ENCODE measurements around the gene NHERF1.

The NHERF1 gene

DNA sequence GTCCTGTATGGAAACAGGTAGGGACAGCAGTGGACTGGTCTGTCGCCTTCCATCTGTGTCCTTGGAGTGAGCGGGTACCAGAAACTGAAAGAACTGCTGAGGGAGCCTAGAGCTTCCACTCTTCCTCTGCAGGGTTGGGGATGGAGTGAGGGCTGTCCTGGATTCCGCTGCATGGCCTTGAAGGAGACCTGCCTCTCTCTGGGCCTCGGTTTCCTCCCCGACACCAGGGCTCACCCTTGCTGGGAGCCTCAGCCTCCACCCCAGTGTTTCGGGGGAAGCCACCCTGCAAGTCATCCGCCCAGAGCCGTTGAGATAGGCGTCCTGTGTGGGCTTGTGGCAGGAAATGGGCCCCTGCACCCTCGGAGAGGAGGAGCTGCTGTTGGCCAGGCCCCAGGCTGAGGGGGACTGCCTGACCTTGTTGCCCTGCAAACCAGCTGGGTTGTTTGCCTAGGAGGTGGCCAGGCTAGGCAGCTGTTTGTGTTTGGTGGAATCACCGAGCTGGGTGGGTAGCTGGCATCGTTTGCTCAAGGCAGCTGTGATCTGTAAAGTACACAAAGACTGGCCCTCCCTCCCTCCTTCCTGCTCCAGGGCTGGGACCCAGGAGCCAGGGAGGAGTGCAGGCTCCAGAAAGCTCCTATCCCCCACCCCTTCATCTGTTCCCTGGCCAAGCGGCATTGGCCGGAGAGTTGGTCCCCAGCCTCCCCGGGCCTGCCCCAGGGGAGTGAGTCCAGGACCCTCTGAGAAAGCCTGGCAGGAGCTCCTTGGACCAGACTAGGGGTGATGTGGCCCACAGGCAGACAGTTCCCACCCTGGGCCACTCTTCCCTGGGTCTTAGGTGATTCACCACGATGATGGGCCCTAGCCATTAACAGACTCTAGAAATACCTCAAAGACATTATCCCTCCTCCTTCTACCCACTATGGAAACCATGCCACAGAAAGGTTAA, 10.1 kb upstream of the NHERF1 start:
- no peaks in the 10 kb centered on the region for H3K27me3 Mint-ChIP-seq
- no peaks in the 10 kb centered on the region for H3K9me3 Mint-ChIP-seq
- H3K4me3 Mint-ChIP-seq, result peak overlapping the region; percentile 86
- peak; percentile 7 for ATAC-seq (ENCODE audit: low read depth)
- DNase-seq (ENCODE audit: low spot score in 2 of 2), result peak in 1 of 2 donors; percentile 45
- peaks cover 52% of the 10 kb centered on the region for H3K4me1 Mint-ChIP-seq
- H3K27ac Mint-ChIP-seq, result peak overlapping the region; percentile 4
- H3K36me3 Mint-ChIP-seq, result peaks cover 2% of the 10 kb centered on the region

DNA sequence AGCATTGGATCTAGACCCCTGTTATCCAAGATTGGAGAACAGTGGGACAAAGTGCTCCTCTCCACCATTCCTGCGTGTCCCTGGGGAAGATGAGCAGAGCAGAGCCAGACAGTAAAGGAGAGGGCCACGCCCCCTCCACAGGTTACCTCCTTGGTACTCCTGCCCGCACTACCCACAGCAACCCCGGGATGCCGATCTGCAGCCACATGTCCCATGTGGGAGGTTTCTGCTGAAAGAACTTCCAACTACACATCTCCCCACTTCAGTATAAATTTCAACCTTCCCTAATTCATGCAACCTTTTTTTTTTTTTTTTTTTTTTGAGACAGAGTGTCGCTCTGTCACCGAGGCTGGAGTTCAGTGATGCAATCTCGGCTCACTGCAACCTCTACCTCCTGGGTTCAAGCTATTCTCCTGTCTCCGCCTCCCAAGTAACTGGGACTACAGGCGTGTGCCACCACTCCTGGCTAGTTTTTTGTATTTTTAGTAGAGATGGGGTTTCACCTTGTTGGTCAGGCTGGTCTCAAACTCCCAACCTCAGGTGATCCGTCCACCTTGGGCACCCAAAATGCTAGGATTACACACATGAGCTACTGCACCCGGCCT, 9.1 kb upstream of the NHERF1 start:
- H3K4me3 Mint-ChIP-seq, result peak overlapping the region; percentile 86
- ATAC-seq (ENCODE audit: low read depth), result no peak
- peaks cover 2% of the 10 kb centered on the region for H3K36me3 Mint-ChIP-seq
- no peaks in the 10 kb centered on the region for H3K27me3 Mint-ChIP-seq
- DNase-seq (ENCODE audit: low spot score in 2 of 2), result no peak
- H3K9me3 Mint-ChIP-seq, result no peaks in the 10 kb centered on the region
- peaks cover 58% of the 10 kb centered on the region for H3K4me1 Mint-ChIP-seq
- H3K27ac Mint-ChIP-seq, result peak overlapping the region; percentile 42

DNA sequence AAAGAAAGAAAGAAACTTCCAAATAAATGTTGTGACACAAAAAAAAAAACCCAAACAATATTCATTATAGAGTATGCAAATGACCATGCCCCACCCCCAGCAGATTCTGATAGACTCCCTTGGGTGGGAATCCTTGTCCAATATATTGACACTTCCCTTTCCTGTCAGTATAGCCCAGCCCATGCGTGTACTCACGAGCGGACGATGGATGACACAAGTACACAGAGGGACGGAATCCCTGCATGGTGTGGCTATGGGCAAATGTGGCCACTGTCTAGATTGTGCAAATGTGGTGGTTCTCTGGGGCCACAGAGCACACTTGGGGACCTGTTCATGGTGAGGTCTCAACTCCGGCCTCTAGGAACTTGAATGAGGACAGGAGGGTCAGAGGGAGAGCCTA, 8.3 kb upstream of the NHERF1 start:
- no peaks in the 10 kb centered on the region for H3K27me3 Mint-ChIP-seq
- no peak for ATAC-seq (ENCODE audit: low read depth)
- peaks cover 56% of the 10 kb centered on the region for H3K4me1 Mint-ChIP-seq
- H3K9me3 Mint-ChIP-seq, result no peaks in the 10 kb centered on the region
- peak overlapping the region; percentile 54 for H3K4me3 Mint-ChIP-seq
- DNase-seq (ENCODE audit: low spot score in 2 of 2), result no peak
- peak overlapping the region; percentile 63 for H3K27ac Mint-ChIP-seq
- peaks cover 2% of the 10 kb centered on the region for H3K36me3 Mint-ChIP-seq

DNA sequence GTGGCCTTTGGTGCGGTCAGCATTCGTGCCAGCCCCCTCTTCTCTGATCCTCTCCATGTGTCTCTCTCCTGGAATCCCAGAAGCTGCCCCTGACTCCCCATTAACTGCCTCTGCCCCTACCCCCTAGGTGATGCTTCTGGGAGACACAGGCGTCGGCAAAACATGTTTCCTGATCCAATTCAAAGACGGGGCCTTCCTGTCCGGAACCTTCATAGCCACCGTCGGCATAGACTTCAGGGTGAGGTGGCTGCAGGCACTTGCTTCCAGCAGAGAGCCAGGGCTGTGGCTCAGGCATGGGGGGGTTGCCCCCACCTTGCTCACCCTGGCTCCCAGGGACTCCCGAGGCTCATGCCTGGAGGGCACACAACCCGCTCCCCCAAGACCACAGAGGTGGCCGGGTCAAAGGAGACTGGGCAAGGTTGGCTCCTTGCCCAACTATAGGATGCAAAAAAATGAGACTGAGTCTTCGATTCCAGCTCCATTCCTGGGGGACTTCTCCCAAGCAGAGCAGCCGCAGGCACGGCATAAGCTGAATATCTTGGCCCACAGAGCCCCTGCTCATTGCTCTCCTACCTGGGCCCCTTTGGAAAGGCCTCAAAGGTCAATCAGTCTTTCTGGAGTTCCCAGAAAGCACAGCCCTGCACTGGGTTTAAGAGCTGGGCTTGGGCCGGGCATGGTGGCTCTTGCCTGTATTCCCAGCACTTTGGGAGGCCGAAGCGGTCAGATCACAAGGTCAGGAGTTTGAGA, 7.6 kb upstream of the NHERF1 start:
- peaks cover 56% of the 10 kb centered on the region for H3K4me1 Mint-ChIP-seq
- H3K4me3 Mint-ChIP-seq, result no peak overlapping the region
- peak overlapping the region; percentile 87 for H3K27ac Mint-ChIP-seq

DNA sequence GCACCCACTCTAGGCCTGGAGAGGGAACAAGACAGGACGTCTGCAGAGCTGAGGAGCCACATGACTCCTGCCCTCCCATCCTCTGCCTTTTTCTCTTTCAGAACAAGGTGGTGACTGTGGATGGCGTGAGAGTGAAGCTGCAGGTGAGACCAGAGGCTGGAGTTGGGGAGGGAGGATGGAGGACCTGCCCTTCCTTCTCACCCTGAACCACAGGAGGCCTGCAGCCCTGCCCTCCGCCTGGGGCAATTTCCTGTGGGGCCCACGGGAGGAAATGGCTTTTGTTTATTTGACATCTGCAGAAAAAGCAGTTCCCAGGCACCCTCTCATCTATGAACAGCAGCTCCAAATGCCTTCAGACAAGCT, 6.3 kb upstream of the NHERF1 start:
- H3K4me3 Mint-ChIP-seq, result peak overlapping the region; percentile 71
- no peaks in the 10 kb centered on the region for H3K9me3 Mint-ChIP-seq
- peaks cover 2% of the 10 kb centered on the region for H3K36me3 Mint-ChIP-seq
- no peaks in the 10 kb centered on the region for H3K27me3 Mint-ChIP-seq
- DNase-seq (ENCODE audit: low spot score in 2 of 2) (peak; percentile 32 to 34), ATAC-seq (ENCODE audit: low read depth) (peak; percentile 44)
- peak overlapping the region; percentile 87 for H3K27ac Mint-ChIP-seq
- peaks cover 54% of the 10 kb centered on the region for H3K4me1 Mint-ChIP-seq

More for the DNA sequence above, 7.6 kb upstream of the NHERF1 start:
- no peaks in the 10 kb centered on the region for H3K27me3 Mint-ChIP-seq
- ATAC-seq (ENCODE audit: low read depth) (no peak), DNase-seq (ENCODE audit: low spot score in 2 of 2) (no peak)
- H3K9me3 Mint-ChIP-seq, result no peaks in the 10 kb centered on the region
- H3K36me3 Mint-ChIP-seq, result peaks cover 2% of the 10 kb centered on the region

DNA sequence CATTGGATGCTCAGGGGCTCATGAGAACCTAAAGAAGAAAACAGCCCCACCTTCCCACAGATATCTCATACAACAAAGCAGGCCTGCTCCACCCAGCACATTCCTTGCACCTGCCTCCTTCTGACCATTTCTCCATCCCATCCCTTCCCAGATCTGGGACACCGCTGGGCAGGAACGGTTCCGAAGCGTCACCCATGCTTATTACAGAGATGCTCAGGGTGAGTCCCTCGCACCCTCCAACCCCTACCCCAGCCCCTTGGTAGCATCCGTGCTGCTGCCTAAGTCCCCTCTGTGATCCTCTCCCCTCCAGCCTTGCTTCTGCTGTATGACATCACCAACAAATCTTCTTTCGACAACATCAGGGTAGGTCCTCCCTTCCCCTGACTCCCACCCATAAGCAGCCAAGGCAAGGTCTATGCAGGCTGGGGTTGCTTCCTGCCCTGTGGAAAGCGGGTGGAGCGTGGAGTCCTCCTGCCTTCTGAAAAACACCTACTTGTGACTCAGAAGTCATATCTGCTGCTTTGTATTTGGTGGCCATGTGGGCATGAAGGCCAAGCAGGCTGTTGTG, 5.4 kb upstream of the NHERF1 start:
- no peak for DNase-seq (ENCODE audit: low spot score in 2 of 2)
- H3K4me1 Mint-ChIP-seq, result peaks cover 53% of the 10 kb centered on the region

DNA sequence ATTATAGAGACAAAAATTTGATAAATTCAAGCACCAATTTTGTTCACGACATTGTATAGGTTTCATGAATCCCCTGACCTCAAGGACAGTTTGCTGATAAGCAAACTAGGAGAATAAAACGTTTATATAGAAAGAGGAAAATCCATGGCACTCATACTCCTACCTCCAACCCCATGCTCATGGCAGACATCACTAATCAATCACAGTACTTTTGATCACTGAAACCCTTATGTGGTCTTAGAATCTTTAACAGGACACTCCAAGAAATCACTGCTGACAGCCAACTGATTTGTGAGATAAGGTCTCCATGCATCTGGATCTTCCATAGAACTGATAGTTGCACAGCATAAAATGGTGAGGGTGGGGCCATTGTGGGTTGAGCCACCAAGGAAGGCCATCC, 4.7 kb upstream of the NHERF1 start:
- no peaks in the 10 kb centered on the region for H3K27me3 Mint-ChIP-seq
- DNase-seq (ENCODE audit: low spot score in 2 of 2), result no peak
- peak overlapping the region; percentile 57 for H3K4me3 Mint-ChIP-seq
- no peak for ATAC-seq (ENCODE audit: low read depth)
- H3K4me1 Mint-ChIP-seq, result peaks cover 48% of the 10 kb centered on the region
- H3K27ac Mint-ChIP-seq, result no peak overlapping the region
- H3K36me3 Mint-ChIP-seq, result peaks cover 2% of the 10 kb centered on the region
- no peaks in the 10 kb centered on the region for H3K9me3 Mint-ChIP-seq

More for the DNA sequence above, 5.4 kb upstream of the NHERF1 start:
- H3K4me3 Mint-ChIP-seq, result peak overlapping the region; percentile 55
- H3K27me3 Mint-ChIP-seq, result no peaks in the 10 kb centered on the region
- no peaks in the 10 kb centered on the region for H3K9me3 Mint-ChIP-seq
- peaks cover 2% of the 10 kb centered on the region for H3K36me3 Mint-ChIP-seq
- peak overlapping the region; percentile 87 for H3K27ac Mint-ChIP-seq
- ATAC-seq (ENCODE audit: low read depth), result no peak

DNA sequence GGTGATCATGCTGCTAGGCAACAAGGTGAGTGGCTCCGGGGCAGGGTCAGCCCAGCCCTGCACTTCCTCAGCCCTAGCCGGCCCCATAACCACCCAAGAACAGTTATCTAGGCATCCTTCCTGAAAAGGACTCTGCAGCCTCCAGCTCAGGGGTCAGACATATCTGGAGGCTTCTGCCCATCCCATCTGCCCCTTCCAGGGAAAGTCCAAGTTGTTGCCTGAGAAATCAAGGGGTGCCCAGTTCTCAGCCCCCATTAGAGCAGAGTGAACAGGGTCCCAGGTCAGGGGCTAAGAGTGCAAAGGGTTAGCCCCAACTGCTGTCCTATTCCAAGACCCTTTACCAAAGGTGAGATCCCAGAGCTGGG, 4.1 kb upstream of the NHERF1 start:
- ATAC-seq (ENCODE audit: low read depth) (no peak), DNase-seq (ENCODE audit: low spot score in 2 of 2) (no peak)
- H3K9me3 Mint-ChIP-seq, result no peaks in the 10 kb centered on the region
- peak overlapping the region; percentile 50 for H3K4me3 Mint-ChIP-seq
- H3K27ac Mint-ChIP-seq, result no peak overlapping the region
- no peaks in the 10 kb centered on the region for H3K27me3 Mint-ChIP-seq
- H3K4me1 Mint-ChIP-seq, result peaks cover 42% of the 10 kb centered on the region
- H3K36me3 Mint-ChIP-seq, result peaks cover 2% of the 10 kb centered on the region

DNA sequence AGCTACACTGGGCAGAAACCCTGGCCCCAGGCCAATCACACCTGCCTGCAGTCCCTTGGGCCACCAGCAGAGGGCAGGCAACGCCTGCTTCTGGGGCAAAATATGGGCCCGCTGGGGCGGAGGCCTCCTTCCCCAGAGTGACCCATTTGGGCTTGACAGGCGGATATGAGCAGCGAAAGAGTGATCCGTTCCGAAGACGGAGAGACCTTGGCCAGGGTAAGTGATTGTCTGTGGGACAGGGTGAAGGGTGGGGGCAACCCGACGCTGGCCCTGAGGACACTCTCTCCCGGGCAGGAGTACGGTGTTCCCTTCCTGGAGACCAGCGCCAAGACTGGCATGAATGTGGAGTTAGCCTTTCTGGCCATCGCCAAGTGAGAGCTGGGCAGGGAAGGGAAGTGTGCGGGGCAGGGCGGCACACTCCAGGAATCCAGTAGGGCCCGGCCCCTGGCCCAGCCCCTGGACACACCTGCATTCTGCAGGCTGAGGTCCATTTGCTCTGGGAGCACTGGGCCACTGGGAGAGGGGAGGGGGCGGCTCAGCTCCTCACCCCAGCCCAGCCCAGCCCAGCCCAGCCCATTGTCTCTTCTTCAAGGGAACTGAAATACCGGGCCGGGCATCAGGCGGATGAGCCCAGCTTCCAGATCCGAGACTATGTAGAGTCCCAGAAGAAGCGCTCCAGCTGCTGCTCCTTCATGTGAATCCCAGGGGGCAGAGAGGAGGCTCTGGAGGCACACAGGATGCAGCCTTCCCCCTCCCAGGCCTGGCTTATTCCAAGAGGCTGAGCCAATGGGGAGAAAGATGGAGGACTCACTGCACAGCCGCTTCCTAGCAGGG, 3.5 kb upstream of the NHERF1 start:
- H3K27me3 Mint-ChIP-seq, result no peaks in the 10 kb centered on the region
- ATAC-seq (ENCODE audit: low read depth), result no peak
- peak overlapping the region; percentile 50 for H3K4me3 Mint-ChIP-seq
- peaks cover 2% of the 10 kb centered on the region for H3K36me3 Mint-ChIP-seq
- H3K9me3 Mint-ChIP-seq, result no peaks in the 10 kb centered on the region
- no peak overlapping the region for H3K27ac Mint-ChIP-seq
- peaks cover 47% of the 10 kb centered on the region for H3K4me1 Mint-ChIP-seq
- peak; percentile 84 to 95 for DNase-seq (ENCODE audit: low spot score in 2 of 2)

DNA sequence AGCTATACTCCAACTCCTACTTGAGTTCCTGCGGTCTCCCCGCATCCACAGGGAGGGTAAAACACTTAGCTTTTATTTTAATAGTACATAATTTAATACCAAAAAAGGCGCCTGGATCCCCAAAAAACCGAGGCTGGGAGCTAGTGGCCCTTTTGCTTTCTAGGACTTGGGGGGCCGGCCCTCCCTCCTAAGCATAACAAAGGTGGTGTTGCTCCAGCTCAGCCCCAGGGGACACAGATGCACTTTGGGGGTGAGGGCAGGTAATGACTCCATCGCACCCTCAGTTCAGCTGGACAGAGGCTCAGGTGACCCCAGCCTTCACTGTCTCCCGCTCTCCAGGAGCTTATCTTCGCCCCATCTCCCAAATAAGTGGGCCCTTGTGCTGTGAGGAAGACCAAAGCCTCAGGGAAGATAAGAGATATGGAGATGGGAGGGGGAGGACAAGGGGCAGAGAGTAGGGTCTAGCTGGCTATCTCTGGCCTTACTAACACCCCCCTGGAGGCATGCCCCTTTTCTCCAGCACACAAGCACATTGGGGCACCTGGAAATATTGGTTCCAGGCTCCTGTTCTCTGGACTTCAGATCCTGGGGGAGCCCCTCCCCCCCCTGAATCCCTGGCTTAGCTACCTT, 2.8 kb upstream of the NHERF1 start:
- H3K27ac Mint-ChIP-seq, result no peak overlapping the region
- ATAC-seq (ENCODE audit: low read depth) (no peak), DNase-seq (ENCODE audit: low spot score in 2 of 2) (no peak)
- H3K27me3 Mint-ChIP-seq, result no peaks in the 10 kb centered on the region
- H3K4me1 Mint-ChIP-seq, result peaks cover 44% of the 10 kb centered on the region
- no peaks in the 10 kb centered on the region for H3K9me3 Mint-ChIP-seq
- no peak overlapping the region for H3K4me3 Mint-ChIP-seq
- peaks cover 2% of the 10 kb centered on the region for H3K36me3 Mint-ChIP-seq

DNA sequence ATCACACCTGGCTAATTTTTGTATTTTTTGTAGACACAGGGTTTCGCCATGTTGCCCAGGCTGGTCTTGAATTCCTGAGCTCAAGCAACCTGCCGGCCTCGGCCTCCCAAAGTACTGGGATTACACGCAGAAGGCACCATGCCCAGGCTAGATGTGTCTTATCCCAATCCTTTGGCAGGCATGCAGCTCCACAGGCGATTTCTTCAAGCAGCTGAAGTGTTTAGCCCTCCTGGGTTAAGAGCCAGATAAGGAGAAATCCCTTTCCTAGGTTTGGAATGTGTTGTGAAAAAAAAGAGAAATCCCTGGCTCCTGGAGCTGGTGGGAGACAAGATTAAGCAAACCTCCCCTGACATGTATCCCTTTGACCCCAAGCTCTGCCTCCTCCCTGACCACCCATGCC, 2.1 kb upstream of the NHERF1 start:
- Mint-ChIP-seq H3K4me1 (peaks cover 50% of the 10 kb centered on the region), H3K27me3 (no peaks in the 10 kb centered on the region), H3K27ac (peak overlapping the region; percentile 15), H3K4me3 (no peak overlapping the region), H3K36me3 (peaks cover 5% of the 10 kb centered on the region), H3K9me3 (no peaks in the 10 kb centered on the region)
- no peak for ATAC-seq (ENCODE audit: low read depth)
- no peak for DNase-seq (ENCODE audit: low spot score in 2 of 2)

DNA sequence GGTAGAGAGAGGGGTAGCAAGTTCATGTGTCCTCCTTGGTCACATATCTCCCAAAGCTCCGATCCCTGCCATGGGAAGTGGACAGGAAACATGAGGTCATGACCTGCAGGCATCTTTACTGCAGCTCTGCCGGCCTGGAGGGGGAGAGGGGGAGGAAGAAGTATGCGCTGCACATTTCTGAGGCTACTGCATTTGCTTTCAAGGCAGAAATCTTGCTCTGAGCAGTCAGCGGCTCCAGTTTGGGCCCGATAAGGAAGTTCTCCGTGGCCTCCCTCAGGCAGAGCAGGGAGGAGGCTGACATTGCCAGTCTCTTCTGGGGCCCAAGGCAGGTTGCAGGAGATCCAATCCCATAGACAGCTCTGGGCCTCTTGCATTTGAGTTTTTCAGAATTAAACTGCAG, 1.5 kb upstream of the NHERF1 start:
- H3K27ac Mint-ChIP-seq, result peak overlapping the region; percentile 15
- H3K9me3 Mint-ChIP-seq, result no peaks in the 10 kb centered on the region
- peak overlapping the region; percentile 37 for H3K4me3 Mint-ChIP-seq
- ATAC-seq (ENCODE audit: low read depth) (no peak), DNase-seq (ENCODE audit: low spot score in 2 of 2) (no peak)
- H3K36me3 Mint-ChIP-seq, result peaks cover 4% of the 10 kb centered on the region
- peaks cover 48% of the 10 kb centered on the region for H3K4me1 Mint-ChIP-seq
- no peaks in the 10 kb centered on the region for H3K27me3 Mint-ChIP-seq

DNA sequence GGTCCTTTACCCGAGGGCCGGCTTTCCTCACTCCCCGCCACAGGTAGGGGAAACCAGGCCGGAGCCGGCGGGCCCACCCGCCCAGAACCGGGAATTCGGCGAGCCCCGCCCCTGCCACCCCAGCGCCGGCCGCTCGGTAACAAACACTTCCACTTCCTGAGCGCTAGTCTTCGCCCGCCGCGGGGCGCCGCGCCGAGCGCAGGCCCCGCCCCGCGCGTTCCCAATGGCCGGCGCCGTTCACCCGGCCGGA, 224 bp upstream of the NHERF1 start:
- ATAC-seq (ENCODE audit: low read depth), result no peak
- H3K27ac Mint-ChIP-seq, result no peak overlapping the region
- peaks cover 8% of the 10 kb centered on the region for H3K36me3 Mint-ChIP-seq
- H3K4me1 Mint-ChIP-seq, result peaks cover 50% of the 10 kb centered on the region
- H3K4me3 Mint-ChIP-seq, result peak overlapping the region; percentile 72
- DNase-seq (ENCODE audit: low spot score in 2 of 2), result no peak
- no peaks in the 10 kb centered on the region for H3K9me3 Mint-ChIP-seq
- no peaks in the 10 kb centered on the region for H3K27me3 Mint-ChIP-seq
